HG02852 (cell line): ENCODE results near the gene KCNQ1.

Experiments used
- ATAC-seq: cut with Tn5 transposase; IDR thresholded peaks from one replicate; pipeline ENCODE4 v1.9.1; 2021; ENCODE audit warnings: mild to moderate bottlenecking, moderate library complexity; ENCODE audit not compliant: unreplicated experiment

The KCNQ1 gene

GRCh38 chr11:2577031-2577990 is 132.5 kb downstream of the KCNQ1 start:
- no peak for ATAC-seq

- no peak for ATAC-seq
These were observed 133.5 kb downstream of the KCNQ1 start for GRCh38 chr11:2577991-2578928.

GRCh38 chr11:2578929-2579270 is 134.1 kb downstream of the KCNQ1 start:
- ATAC-seq = no peak

- ATAC-seq = no peak
These were observed 134.7 kb downstream of the KCNQ1 start for GRCh38 chr11:2579315-2580060.

GRCh38 chr11:2580061-2580421 is 135.2 kb downstream of the KCNQ1 start:
- ATAC-seq = no peak

GRCh38 chr11:2580571-2581001 is 135.8 kb downstream of the KCNQ1 start:
- ATAC-seq = no peak

GRCh38 chr11:2581151-2581930 is 136.5 kb downstream of the KCNQ1 start:
- ATAC-seq = no peak

- ATAC-seq = no peak
These were observed 137.1 kb downstream of the KCNQ1 start for GRCh38 chr11:2581931-2582350.

GRCh38 chr11:2582351-2582945 is 137.6 kb downstream of the KCNQ1 start:
- ATAC-seq = no peak

GRCh38 chr11:2582946-2583604 is 138.3 kb downstream of the KCNQ1 start:
- ATAC-seq = no peak

GRCh38 chr11:2583605-2583958 is 138.8 kb downstream of the KCNQ1 start:
- ATAC-seq = no peak

- no peak for ATAC-seq
These were observed 139.6 kb downstream of the KCNQ1 start for GRCh38 chr11:2584434-2584811.

GRCh38 chr11:2584812-2585565 is 140.2 kb downstream of the KCNQ1 start:
- ATAC-seq = no peak

GRCh38 chr11:2585566-2586086 is 140.8 kb downstream of the KCNQ1 start:
- no peak for ATAC-seq

- no peak for ATAC-seq
These were observed 141.4 kb downstream of the KCNQ1 start for GRCh38 chr11:2586087-2586792.

- ATAC-seq = no peak
These were observed 142.0 kb downstream of the KCNQ1 start for GRCh38 chr11:2586793-2587131.

GRCh38 chr11:2587132-2587930 is 142.5 kb downstream of the KCNQ1 start:
- ATAC-seq = no peak
